Liver (tissue), 9 donors: Measurements from ENCODE around the gene TTLL7. TPM values are rescaled to one million over a fixed set of nuclear protein-coding genes. Genes with fewer than 3 reads are reported as not detected.

Experiments used
- DNase-seq: peaks from one replicate; pipeline ENCODE4 v3.0.0-alpha.2; 2017; ENCODE audit warnings: low spot score
- H3K27ac ChIP-seq, 2 donors: one replicate each; pipeline ENCODE4 v1.7.0; 2013; ENCODE audit warnings: inconsistent platforms in 2 of 2, low read length in 2 of 2, control low read depth in 1 of 2, low read depth in 1 of 2, mild to moderate bottlenecking in 1 of 2
- H3K27me3 ChIP-seq, 4 donors: one replicate each; pipeline versions ENCODE4 v1.6.1 to v1.7.0; 2013; ENCODE audit warnings: low read length in 3 of 4, inconsistent platforms in 1 of 4, mild to moderate bottlenecking in 1 of 4, moderate library complexity in 1 of 4; ENCODE audit not compliant: control insufficient read depth in 4 of 4, insufficient read depth in 4 of 4
- H3K36me3 ChIP-seq, 4 donors: one replicate each; pipeline versions ENCODE4 v1.6.1 to v1.7.0; 2013; ENCODE audit warnings: low read length in 3 of 4, mild to moderate bottlenecking in 3 of 4, low read depth in 1 of 4, moderate library complexity in 1 of 4; ENCODE audit not compliant: control insufficient read depth in 4 of 4, insufficient read depth in 3 of 4
- H3K4me1 ChIP-seq, 4 donors: one replicate each; pipeline versions ENCODE4 v1.6.1 to v1.7.0; 2013; ENCODE audit warnings: low read length in 3 of 4, mild to moderate bottlenecking in 3 of 4, moderate library complexity in 1 of 4; ENCODE audit not compliant: control insufficient read depth in 4 of 4, insufficient read depth in 4 of 4
- H3K4me3 ChIP-seq, 3 donors: one replicate each; pipeline versions ENCODE4 v1.6.1 to v1.7.0; 2013; ENCODE audit warnings: low read length in 3 of 3, control low read depth in 1 of 3, low read depth in 1 of 3, mild to moderate bottlenecking in 1 of 3
- H3K9ac ChIP-seq, 2 donors: one replicate each; pipeline ENCODE4 v1.7.0; 2013; ENCODE audit warnings: low read length in 2 of 2, mild to moderate bottlenecking in 2 of 2, moderate library complexity in 2 of 2, control low read depth in 1 of 2, low read depth in 1 of 2
- H3K9me3 ChIP-seq, 4 donors: one replicate each; pipeline versions ENCODE4 v1.6.1 to v1.7.0; 2013; ENCODE audit warnings: low read length in 3 of 4; ENCODE audit not compliant: control insufficient read depth in 4 of 4
- CTCF ChIP-seq: fragments of 150-350 bp; IDR thresholded peaks from 2 replicates; pipeline ENCODE4 v1.5.1; 2017; ENCODE audit warnings: improper control_type of control experiment, low read depth, low read length; ENCODE audit not compliant: missing input control
- EGR1 ChIP-seq, 2 donors: IDR thresholded peaks; 2 replicates each; pipeline ENCODE4 v1.6.1; 2016 to 2018; ENCODE audit warnings: antibody characterized with exemption in 2 of 2, low read depth in 2 of 2
- GABPA ChIP-seq, 2 donors: IDR thresholded peaks in 1 of 2; conservative IDR thresholded peaks in 1 of 2; 2 replicates each; pipeline ENCODE4 v1.6.1; 2016; ENCODE audit warnings: antibody characterized with exemption in 2 of 2, mild to moderate bottlenecking in 1 of 2, moderate library complexity in 1 of 2
- HNF4A ChIP-seq, 2 donors: conservative IDR thresholded peaks; 2 replicates each; pipeline ENCODE4 v1.6.1; 2016; ENCODE audit warnings: antibody characterized with exemption in 2 of 2, mild to moderate bottlenecking in 2 of 2
- HNF4G ChIP-seq: IDR thresholded peaks from 2 replicates; pipeline ENCODE4 v1.6.1; 2016; ENCODE audit warnings: antibody characterized with exemption
- JUND ChIP-seq, 2 donors: IDR thresholded peaks; 2 replicates each; pipeline ENCODE4 v1.6.1; 2016; ENCODE audit warnings: antibody characterized with exemption in 2 of 2
- MAX ChIP-seq: IDR thresholded peaks from 2 replicates; pipeline ENCODE4 v1.6.1; 2016; ENCODE audit warnings: antibody characterized with exemption
- NR2F2 ChIP-seq: IDR thresholded peaks from 2 replicates; pipeline ENCODE4 v1.6.1; 2016; ENCODE audit warnings: antibody characterized with exemption
- RAD21 ChIP-seq, 2 donors: IDR thresholded peaks; 2 replicates each; pipeline ENCODE4 v1.6.1; 2016; ENCODE audit warnings: antibody characterized with exemption in 2 of 2, mild to moderate bottlenecking in 2 of 2
- RXRA ChIP-seq, 2 donors: IDR thresholded peaks; 2 replicates each; pipeline ENCODE4 v1.6.1; 2017 to 2018; ENCODE audit warnings: antibody characterized with exemption in 2 of 2, mild to moderate bottlenecking in 1 of 2
- SP1 ChIP-seq: IDR thresholded peaks from 2 replicates; pipeline ENCODE4 v1.6.1; 2018; ENCODE audit warnings: antibody characterized with exemption, mild to moderate bottlenecking
- TAF1 ChIP-seq: conservative IDR thresholded peaks from 2 replicates; pipeline ENCODE4 v1.6.1; 2016; ENCODE audit warnings: antibody characterized with exemption, mild to moderate bottlenecking
- YY1 ChIP-seq: IDR thresholded peaks from 2 replicates; pipeline ENCODE4 v1.6.1; 2016; ENCODE audit warnings: antibody characterized with exemption, mild to moderate bottlenecking
- ZBTB33 ChIP-seq: IDR thresholded peaks from 2 replicates; pipeline ENCODE4 v1.6.1; 2016; ENCODE audit warnings: antibody characterized with exemption
- polyA plus RNA-seq, 2 donors: library from polyadenylated mRNA; stranded (reverse) in 1 of 2; unstranded in 1 of 2; fragments of 200-250 nt in 1 of 2; fragments of >200 nt in 1 of 2; fragmentation: Nextera tagmentation in 1 of 2; extraction: Ambion mirVana in 1 of 2; gene quantifications; one replicate each; pipeline versions ENCODE4 v1.2.1 to v1.2.3, GENCODE V29; 2013 to 2015
- total RNA-seq, 2 donors: library from RNA; depleted of rRNA; stranded (reverse); fragments of >200 nt; gene quantifications; one replicate each; pipeline ENCODE4 v1.2.3, GENCODE V29; 2014
- TF ChIP-seq, protein P1 (sequence below): IDR thresholded peaks from 2 replicates; pipeline ENCODE4 v1.6.1; 2016; ENCODE audit warnings: antibody characterized with exemption
- TF ChIP-seq, protein P2 (sequence below): IDR thresholded peaks from 2 replicates; pipeline ENCODE4 v1.6.1; 2016; ENCODE audit warnings: antibody characterized with exemption, mild to moderate bottlenecking
- donor health status: healthy.
- donor health status: healthy.
- donor health status: healthy.
- donor health status: healthy.
- donor health status: healthy.

The TTLL7 gene
- total and polyA plus RNA-seq, 4 donors: 1.1 to 6.0 (median 1.9) TPM

- TF ChIP-seq, protein P1, sequence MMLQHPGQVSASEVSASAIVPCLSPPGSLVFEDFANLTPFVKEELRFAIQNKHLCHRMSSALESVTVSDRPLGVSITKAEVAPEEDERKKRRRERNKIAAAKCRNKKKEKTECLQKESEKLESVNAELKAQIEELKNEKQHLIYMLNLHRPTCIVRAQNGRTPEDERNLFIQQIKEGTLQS: no peak
Observed at GRCh38 chr1:83942914-83943313, 56.0 kb downstream of the TTLL7 start (continued).

DNA sequence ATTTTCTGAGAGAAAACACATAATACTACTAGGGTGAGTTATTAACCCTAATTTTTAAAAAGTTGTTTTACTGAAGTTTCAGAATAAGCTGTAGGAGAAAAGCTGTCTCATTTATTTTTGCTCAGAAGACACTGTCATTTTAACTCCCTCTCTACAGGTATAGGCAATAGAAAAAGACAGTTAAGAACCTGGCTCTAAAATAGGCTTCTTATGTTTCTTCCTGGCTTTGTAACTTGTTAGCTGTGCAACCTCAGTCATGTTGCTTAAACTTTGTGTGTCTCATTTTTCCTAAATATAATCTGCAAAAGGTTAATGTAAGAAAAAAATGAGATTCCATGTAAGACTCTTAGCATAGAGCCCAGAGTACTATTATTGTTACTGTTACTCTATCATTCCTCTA, 64.4 kb downstream of the TTLL7 start:
- no peak overlapping the region for H3K27ac ChIP-seq
- H3K9me3 ChIP-seq: no peaks in the 10 kb centered on the region
- no peaks in the 10 kb centered on the region for H3K4me1 ChIP-seq
- no peaks in the 10 kb centered on the region for H3K27me3 ChIP-seq
- no peaks in the 10 kb centered on the region for H3K36me3 ChIP-seq
- TF ChIP-seq HNF4G: no peak
- TF ChIP-seq RXRA (IDR thresholded peaks at IDR 0.05): no peak
- no peak for TF ChIP-seq RAD21 (IDR thresholded peaks at IDR 0.05)
- no peak for TF ChIP-seq JUND (IDR thresholded peaks at IDR 0.05)
- TF ChIP-seq EGR1 (IDR thresholded peaks at IDR 0.05; ENCODE audit: low read depth in 2 of 2): no peak
- no peak for TF ChIP-seq TAF1
- TF ChIP-seq NR2F2: no peak
- TF ChIP-seq HNF4A (conservative IDR thresholded peaks at IDR 0.05): no peak
- TF ChIP-seq SP1: no peak
- no peak for TF ChIP-seq CTCF
- TF ChIP-seq, protein P1: no peak
- no peak for TF ChIP-seq YY1
- TF ChIP-seq, protein P2, sequence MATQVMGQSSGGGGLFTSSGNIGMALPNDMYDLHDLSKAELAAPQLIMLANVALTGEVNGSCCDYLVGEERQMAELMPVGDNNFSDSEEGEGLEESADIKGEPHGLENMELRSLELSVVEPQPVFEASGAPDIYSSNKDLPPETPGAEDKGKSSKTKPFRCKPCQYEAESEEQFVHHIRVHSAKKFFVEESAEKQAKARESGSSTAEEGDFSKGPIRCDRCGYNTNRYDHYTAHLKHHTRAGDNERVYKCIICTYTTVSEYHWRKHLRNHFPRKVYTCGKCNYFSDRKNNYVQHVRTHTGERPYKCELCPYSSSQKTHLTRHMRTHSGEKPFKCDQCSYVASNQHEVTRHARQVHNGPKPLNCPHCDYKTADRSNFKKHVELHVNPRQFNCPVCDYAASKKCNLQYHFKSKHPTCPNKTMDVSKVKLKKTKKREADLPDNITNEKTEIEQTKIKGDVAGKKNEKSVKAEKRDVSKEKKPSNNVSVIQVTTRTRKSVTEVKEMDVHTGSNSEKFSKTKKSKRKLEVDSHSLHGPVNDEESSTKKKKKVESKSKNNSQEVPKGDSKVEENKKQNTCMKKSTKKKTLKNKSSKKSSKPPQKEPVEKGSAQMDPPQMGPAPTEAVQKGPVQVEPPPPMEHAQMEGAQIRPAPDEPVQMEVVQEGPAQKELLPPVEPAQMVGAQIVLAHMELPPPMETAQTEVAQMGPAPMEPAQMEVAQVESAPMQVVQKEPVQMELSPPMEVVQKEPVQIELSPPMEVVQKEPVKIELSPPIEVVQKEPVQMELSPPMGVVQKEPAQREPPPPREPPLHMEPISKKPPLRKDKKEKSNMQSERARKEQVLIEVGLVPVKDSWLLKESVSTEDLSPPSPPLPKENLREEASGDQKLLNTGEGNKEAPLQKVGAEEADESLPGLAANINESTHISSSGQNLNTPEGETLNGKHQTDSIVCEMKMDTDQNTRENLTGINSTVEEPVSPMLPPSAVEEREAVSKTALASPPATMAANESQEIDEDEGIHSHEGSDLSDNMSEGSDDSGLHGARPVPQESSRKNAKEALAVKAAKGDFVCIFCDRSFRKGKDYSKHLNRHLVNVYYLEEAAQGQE: no peak
- no peak for TF ChIP-seq MAX
- no peak for TF ChIP-seq GABPA (IDR thresholded peaks at IDR 0.05 in 1 of 2, conservative IDR thresholded peaks at IDR 0.05 in 1 of 2)
- TF ChIP-seq ZBTB33: no peak
- no peak overlapping the region for H3K9ac ChIP-seq
- DNase-seq: no peak
- H3K4me3 ChIP-seq: no peak overlapping the region
